Transverse colon (tissue), 4 donors: ENCODE results near the gene SHH. TPM values are rescaled to one million over a fixed set of nuclear protein-coding genes. Genes with fewer than 3 reads are reported as not detected.

Experiments used
- DNase-seq: peaks from one replicate; pipeline ENCODE4 v3.0.0-alpha.2; 2019
- H3K27ac ChIP-seq, 4 donors: fragments of 200-600 bp; sonication (generic); 2 replicates each; pipeline ENCODE4 v1.5.1; 2016 to 2018; ENCODE audit warnings: inconsistent platforms in 4 of 4
- H3K27me3 ChIP-seq: fragments of 200-600 bp; sonication (generic); 2 replicates; pipeline ENCODE4 v1.5.1; 2017; ENCODE audit warnings: inconsistent platforms
- H3K36me3 ChIP-seq, 4 donors: fragments of 200-600 bp; sonication (generic); 2 replicates each; pipeline ENCODE4 v1.5.1; 2017 to 2019; ENCODE audit warnings: inconsistent platforms in 4 of 4
- H3K4me1 ChIP-seq, 4 donors: fragments of 200-600 bp; sonication (generic); 2 replicates each; pipeline ENCODE4 v1.5.1; 2017 to 2020; ENCODE audit warnings: inconsistent platforms in 4 of 4
- H3K4me3 ChIP-seq, 4 donors: fragments of 200-600 bp; sonication (generic); 1 replicate in 1 of 4; 2 replicates in 3 of 4; pipeline versions ENCODE4 v1.5.1 to v1.6.1; 2017 to 2019; ENCODE audit warnings: inconsistent platforms in 4 of 4
- H3K9me3 ChIP-seq, 2 donors: fragments of 200-600 bp; sonication (generic); 2 replicates each; pipeline ENCODE4 v1.5.1; 2017 to 2019; ENCODE audit warnings: inconsistent platforms in 2 of 2
- CTCF ChIP-seq, 5 experiments: fragments of 200-600 bp in 3 of 5; fragments of 450-650 bp in 2 of 5; sonication (generic) in 3 of 5; IDR thresholded peaks; 1 replicate in 2 of 5; 2 replicates in 3 of 5; pipeline ENCODE4 v1.5.1; 2016 to 2017; ENCODE audit warnings: antibody characterized with exemption in 5 of 5, inconsistent platforms in 3 of 5, mild to moderate bottlenecking in 2 of 5, moderate library complexity in 1 of 5
- EP300 ChIP-seq: sonication (generic); formaldehyde crosslinking; IDR thresholded peaks from one replicate; pipeline ENCODE4 v1.6.1; 2017; ENCODE audit warnings: antibody characterized with exemption, low read depth
- POLR2A ChIP-seq: fragments of 450-650 bp; IDR thresholded peaks from one replicate; pipeline ENCODE4 v1.6.1; 2016; ENCODE audit warnings: antibody characterized with exemption, mild to moderate bottlenecking, moderate library complexity
- POLR2AphosphoS5 ChIP-seq, 3 donors: sonication (generic); formaldehyde crosslinking; IDR thresholded peaks; one replicate each; pipeline ENCODE4 v1.6.1; 2016; ENCODE audit warnings: antibody characterized with exemption in 3 of 3
- WGBS, 2 donors: methylation state at CpG; one replicate each; pipeline ENCODE4 v1.1.5; 2018; ENCODE audit warnings: low coverage in 1 of 2; 5-methylcytosine and 5-hydroxymethylcytosine counted together
- in situ Hi-C, 4 donors: fragments of 200-750 bp; cut with MboI; loops; one replicate each; pipeline versions ENCODE4 v1.15.0 to v1.15.1; 2017; ENCODE audit warnings: low sequenced_read_pairs in 3 of 4, low pct_ligation_motif_present in 1 of 4, low pct_unique_long_range_greater_than_20kb in 1 of 4
- intact Hi-C: fragments of 100-400 bp; cut with DNase I; formaldehyde crosslinking; loops from one replicate; pipeline ENCODE4 v1.15.1; 2023; ENCODE audit warnings: low total_unique reads
- total RNA-seq, 4 donors: library from RNA; depleted of rRNA; stranded (reverse); fragments of >200 nt; gene quantifications; one replicate each; pipeline ENCODE4 v1.1.0, GENCODE V29; 2016

Gene SHH
- total RNA-seq, 4 donors from 2014 or later, result 0.40 to 3.7 (median 2.0) TPM

- no peak for DNase-seq
- no peaks in the 10 kb centered on the region for H3K27me3 ChIP-seq
- H3K36me3 ChIP-seq, result no peaks in the 10 kb centered on the region
- no peaks in the 10 kb centered on the region for H3K9me3 ChIP-seq
- no peak overlapping the region for H3K4me3 ChIP-seq
- in situ Hi-C loops, result no loop called here
- WGBS, 2 donors, result 82 to 97% methylated on average over 5 to 18 of the region's 18 CpGs
- no peak for TF ChIP-seq POLR2AphosphoS5 (IDR thresholded peaks at IDR 0.05)
- TF ChIP-seq POLR2A, result no peak
- no peak for TF ChIP-seq CTCF (IDR thresholded peaks at IDR 0.05)
- TF ChIP-seq EP300, result no peak
- intact Hi-C loops, result no loop called here
- H3K4me1 ChIP-seq, result peaks cover 0 to 20% (median 7%) of the 10 kb centered on the region in 4 donors
- no peak overlapping the region for H3K27ac ChIP-seq
These were observed 35.7 kb upstream of the SHH start for GRCh38 chr7:155847821-155848435.

- TF ChIP-seq POLR2AphosphoS5 (IDR thresholded peaks at IDR 0.05) (no peak), POLR2A (no peak), CTCF (IDR thresholded peaks at IDR 0.05) (no peak), EP300 (no peak)
- WGBS, 2 donors, result 69 to 80% methylated on average over 15 of the region's 15 CpGs
- Histone ChIP-seq H3K27me3 (no peaks in the 10 kb centered on the region), H3K27ac (no peak overlapping the region), H3K9me3 (no peaks in the 10 kb centered on the region), H3K36me3 (no peaks in the 10 kb centered on the region), H3K4me1 (peaks cover 0 to 20% (median 7%) of the 10 kb centered on the region in 4 donors), H3K4me3 (no peak overlapping the region)
- in situ Hi-C loops, result no loop called here
- intact Hi-C loops, result no loop called here
- no peak for DNase-seq
These were observed 34.7 kb upstream of the SHH start for GRCh38 chr7:155846936-155847335.

GRCh38 chr7:155846156-155846555 is 33.9 kb upstream of the SHH start:
- TF ChIP-seq POLR2A (no peak), EP300 (no peak), POLR2AphosphoS5 (IDR thresholded peaks at IDR 0.05) (no peak), CTCF (IDR thresholded peaks at IDR 0.05) (no peak)
- H3K4me1 ChIP-seq, result peaks cover 0 to 20% (median 7%) of the 10 kb centered on the region in 4 donors
- no peaks in the 10 kb centered on the region for H3K27me3 ChIP-seq
- in situ Hi-C loops (no loop called here), intact Hi-C loops (no loop called here)
- no peaks in the 10 kb centered on the region for H3K36me3 ChIP-seq
- no peak overlapping the region for H3K27ac ChIP-seq
- DNase-seq, result no peak
- H3K4me3 ChIP-seq, result no peak overlapping the region
- no peaks in the 10 kb centered on the region for H3K9me3 ChIP-seq
- 76 to 93% methylated on average over 5 of the region's 5 CpGs for WGBS, 2 donors

GRCh38 chr7:155845226-155845625 is 33.0 kb upstream of the SHH start:
- no peaks in the 10 kb centered on the region for H3K27me3 ChIP-seq
- H3K4me1 ChIP-seq, result peaks cover 0 to 20% (median 7%) of the 10 kb centered on the region in 4 donors
- no peaks in the 10 kb centered on the region for H3K36me3 ChIP-seq
- no peak overlapping the region for H3K4me3 ChIP-seq
- peak overlapping the region in 1 of 4 donors; percentile 62 for H3K27ac ChIP-seq
- H3K9me3 ChIP-seq, result no peaks in the 10 kb centered on the region
- TF ChIP-seq POLR2AphosphoS5 (IDR thresholded peaks at IDR 0.05) (no peak), CTCF (IDR thresholded peaks at IDR 0.05) (no peak), EP300 (no peak), POLR2A (no peak)
- intact Hi-C loops, result no loop called here
- 80 to 94% methylated on average over 2 to 14 of the region's 14 CpGs for WGBS, 2 donors
- in situ Hi-C loops, result no loop called here
- no peak for DNase-seq
